H9 (cell line): ENCODE measurements around the gene GDNF. TPM values are rescaled to one million over a fixed set of nuclear protein-coding genes. Genes with fewer than 3 reads are reported as not detected.

Experiments
- DNase-seq: peaks from one replicate; pipeline ENCODE4 v3.0.0-alpha.2; 2017
- H2AFZ ChIP-seq: one replicate; pipeline ENCODE4 v1.6.1; 2013; ENCODE audit warnings: mild to moderate bottlenecking, low read length, control low read depth, moderate library complexity
- H2AK5ac ChIP-seq: 2 replicates; pipeline ENCODE4 v1.6.1; 2013; ENCODE audit warnings: low read length, control low read depth, mixed read lengths; ENCODE audit not compliant: insufficient read length
- H2BK120ac ChIP-seq: one replicate; pipeline ENCODE4 v1.6.1; 2013; ENCODE audit warnings: low read depth, mild to moderate bottlenecking, low read length, control low read depth, inconsistent platforms; ENCODE audit not compliant: poor library complexity, severe bottlenecking
- H2BK12ac ChIP-seq: 2 replicates; pipeline ENCODE4 v1.6.1; 2013; ENCODE audit warnings: low read length, control low read depth, mixed read lengths, low read depth; ENCODE audit not compliant: insufficient read length
- H2BK15ac ChIP-seq: 2 replicates; pipeline ENCODE4 v1.6.1; 2013; ENCODE audit warnings: low read depth, low read length, control low read depth
- H2BK20ac ChIP-seq: one replicate; pipeline ENCODE4 v1.6.1; 2013; ENCODE audit warnings: low read depth, mild to moderate bottlenecking, low read length, control low read depth, inconsistent platforms; ENCODE audit not compliant: poor library complexity, severe bottlenecking
- H2BK5ac ChIP-seq: 2 replicates; pipeline ENCODE4 v1.6.1; 2013; ENCODE audit warnings: low read length, control low read depth, mixed read lengths; ENCODE audit not compliant: insufficient read length
- H3K14ac ChIP-seq: 2 replicates; pipeline ENCODE4 v1.6.1; 2013; ENCODE audit warnings: low read length, control low read depth; ENCODE audit not compliant: insufficient read depth
- H3K18ac ChIP-seq: 2 replicates; pipeline ENCODE4 v1.6.1; 2013; ENCODE audit warnings: low read depth, mild to moderate bottlenecking, mixed read lengths, low read length, control low read depth; ENCODE audit not compliant: insufficient read length
- H3K23ac ChIP-seq: 2 replicates; pipeline ENCODE4 v1.6.1; 2013; ENCODE audit warnings: low read length, control low read depth, mixed read lengths, low read depth; ENCODE audit not compliant: insufficient read length
- H3K23me2 ChIP-seq: 2 replicates; pipeline ENCODE4 v1.6.1; 2013; ENCODE audit warnings: low read depth, mild to moderate bottlenecking, mixed read lengths, low read length, control low read depth; ENCODE audit not compliant: insufficient read length, poor library complexity, severe bottlenecking
- H3K27ac ChIP-seq: 2 replicates; pipeline ENCODE4 v1.5.1; 2013; ENCODE audit warnings: low read length, control low read depth, mixed read lengths, low read depth; ENCODE audit not compliant: insufficient read length
- H3K27me3 ChIP-seq: 2 replicates; pipeline ENCODE4 v1.6.1; 2013; ENCODE audit warnings: low read length, control low read depth, inconsistent platforms; ENCODE audit not compliant: insufficient read depth
- H3K4ac ChIP-seq: 2 replicates; pipeline ENCODE4 v1.6.1; 2013; ENCODE audit warnings: low read depth, mild to moderate bottlenecking, control low read depth, inconsistent platforms, low read length, moderate library complexity
- H3K4me1 ChIP-seq: 2 replicates; pipeline ENCODE4 v1.6.1; 2013; ENCODE audit warnings: low read length, control low read depth, inconsistent platforms; ENCODE audit not compliant: insufficient read depth
- H3K4me2 ChIP-seq: 2 replicates; pipeline ENCODE4 v1.6.1; 2013; ENCODE audit warnings: low read length, control low read depth, mixed read lengths; ENCODE audit not compliant: insufficient read length, insufficient read depth
- H3K56ac ChIP-seq: 2 replicates; pipeline ENCODE4 v1.6.1; 2013; ENCODE audit warnings: low read depth, mild to moderate bottlenecking, mixed read lengths, low read length, control low read depth; ENCODE audit not compliant: insufficient read length
- H3K79me1 ChIP-seq: 2 replicates; pipeline ENCODE4 v1.6.1; 2013; ENCODE audit warnings: low read depth, mild to moderate bottlenecking, moderate library complexity, low read length, control low read depth, inconsistent platforms; ENCODE audit not compliant: insufficient read depth, poor library complexity, severe bottlenecking
- H3K79me2 ChIP-seq: 2 replicates; pipeline ENCODE4 v1.6.1; 2013; ENCODE audit warnings: low read length, control low read depth, inconsistent platforms; ENCODE audit not compliant: insufficient read depth
- H3K9ac ChIP-seq: 2 replicates; pipeline ENCODE4 v1.6.1; 2013; ENCODE audit warnings: low read length, control low read depth, mixed read lengths; ENCODE audit not compliant: insufficient read length; ENCODE audit errors: extremely low read depth
- H3K9me3 ChIP-seq: one replicate; pipeline ENCODE4 v1.6.1; 2013; ENCODE audit warnings: low read depth, low read length, inconsistent platforms; ENCODE audit not compliant: control insufficient read depth
- H3T11ph ChIP-seq: one replicate; pipeline ENCODE4 v1.6.1; 2013; ENCODE audit warnings: mild to moderate bottlenecking, low read length, control low read depth, inconsistent platforms
- H4K20me1 ChIP-seq: one replicate; pipeline ENCODE4 v1.6.1; 2013; ENCODE audit not compliant: control insufficient read depth, insufficient read length, insufficient read depth
- H4K5ac ChIP-seq: 2 replicates; pipeline ENCODE4 v1.6.1; 2013; ENCODE audit warnings: low read depth, mild to moderate bottlenecking, mixed read lengths, low read length, control low read depth; ENCODE audit not compliant: insufficient read length
- H4K8ac ChIP-seq: replicated peaks from 2 replicates; pipeline ENCODE4 v1.6.1; 2013; ENCODE audit warnings: low read length, control low read depth, mixed read lengths, low read depth; ENCODE audit not compliant: insufficient read length
- H4K91ac ChIP-seq: 2 replicates; pipeline ENCODE4 v1.6.1; 2013; ENCODE audit warnings: low read depth, mild to moderate bottlenecking, moderate library complexity, mixed read lengths, low read length, control low read depth; ENCODE audit not compliant: insufficient read length
- H3K27ac Mint-ChIP-seq, 3 experiments: 2 replicates in 2 of 3; 3 replicates in 1 of 3; pipeline ENCODE4 v1.8.0; 2020 to 2021; ENCODE audit warnings: mixed read lengths in 3 of 3, mild to moderate bottlenecking in 1 of 3, moderate library complexity in 1 of 3
- H3K27me3 Mint-ChIP-seq: 2 replicates; pipeline ENCODE4 v1.8.0; 2021; ENCODE audit warnings: low read depth, mild to moderate bottlenecking, moderate library complexity, mixed read lengths
- H3K36me3 Mint-ChIP-seq, 3 experiments: 2 replicates in 2 of 3; 3 replicates in 1 of 3; pipeline ENCODE4 v1.8.0; 2020 to 2021; ENCODE audit warnings: low read depth in 3 of 3, mixed read lengths in 3 of 3; ENCODE audit not compliant: insufficient read depth in 1 of 3
- H3K4me1 Mint-ChIP-seq, 2 experiments: 2 replicates each; pipeline ENCODE4 v1.8.0; 2020; ENCODE audit warnings: mixed read lengths in 2 of 2
- H3K4me3 Mint-ChIP-seq, 2 experiments: 2 replicates in 1 of 2; 3 replicates in 1 of 2; pipeline ENCODE4 v1.8.0; 2020 to 2021; ENCODE audit warnings: mild to moderate bottlenecking in 2 of 2, mixed read lengths in 2 of 2, moderate library complexity in 1 of 2
- H3K9me3 Mint-ChIP-seq, 2 experiments: 2 replicates in 1 of 2; 3 replicates in 1 of 2; pipeline ENCODE4 v1.8.0; 2020; ENCODE audit warnings: mild to moderate bottlenecking in 2 of 2, mixed read lengths in 2 of 2, moderate library complexity in 1 of 2
- CTCF ChIP-seq: fragments of 200-600 bp; sonication (generic); conservative IDR thresholded peaks from 3 replicates; pipeline ENCODE4 v1.8.0; 2021; ENCODE audit warnings: antibody characterized with exemption, mild to moderate bottlenecking
- WGBS: extraction: QIAGEN DNeasy Blood & Tissue Kit; methylation state at CpG from one replicate; pipeline ENCODE4 v1.1.7; 2013; ENCODE audit warnings: missing lambda C conversion rate, low lambda C conversion rate, mixed read lengths; ENCODE audit not compliant: insufficient read length; ENCODE audit errors: extremely low coverage; 5-methylcytosine and 5-hydroxymethylcytosine counted together
- total RNA-seq: library from RNA; stranded (reverse); gene quantifications from 2 replicates; pipeline ENCODE4 v1.2.1, GENCODE V29; 2021

The GDNF gene
- total RNA-seq, 1 experiment from 2014 or later, result not detected

- H3K23ac ChIP-seq, result no peak overlapping the region
- H3K9me3 ChIP-seq, result no peaks in the 10 kb centered on the region
- H2BK20ac ChIP-seq, result no peak overlapping the region
- H4K5ac ChIP-seq, result no peak overlapping the region
- H4K8ac ChIP-seq, result no peak overlapping the region
- H3K4me2 ChIP-seq, result no peak overlapping the region
- H3K27me3 ChIP-seq, result no peaks in the 10 kb centered on the region
- H3K56ac ChIP-seq, result no peak overlapping the region
- no peak overlapping the region for H2BK15ac ChIP-seq
- Mint-ChIP-seq H3K4me1 (no peaks in the 10 kb centered on the region), H3K27me3 (peaks cover 2% of the 10 kb centered on the region; the same call in 1 of the 2 replicates), H3K36me3 (no peaks in the 10 kb centered on the region), H3K27ac (no peak overlapping the region), H3K9me3 (no peaks in the 10 kb centered on the region), H3K4me3 (no peak overlapping the region)
- no peak overlapping the region for H2AFZ ChIP-seq
- no peak overlapping the region for H2BK5ac ChIP-seq
- no peak overlapping the region for H4K91ac ChIP-seq
- no CpG with 5 or more reads among the region's 2 CpGs for WGBS
- no peak overlapping the region for H3K9ac ChIP-seq
- H4K20me1 ChIP-seq, result no peaks in the 10 kb centered on the region
- no peak overlapping the region for H3K18ac ChIP-seq
- no peak for TF ChIP-seq CTCF
- no peaks in the 10 kb centered on the region for H3K79me2 ChIP-seq
- H2BK120ac ChIP-seq, result no peak overlapping the region
- no peaks in the 10 kb centered on the region for H3K79me1 ChIP-seq
- H3K23me2 ChIP-seq, result no peaks in the 10 kb centered on the region
- no peak overlapping the region for H2AK5ac ChIP-seq
- no peak overlapping the region for H3K14ac ChIP-seq
- no peak for DNase-seq
- H2BK12ac ChIP-seq, result no peak overlapping the region
- no peaks in the 10 kb centered on the region for H3K4me1 ChIP-seq
- H3T11ph ChIP-seq, result no peak overlapping the region
- H3K4ac ChIP-seq, result no peak overlapping the region
- no peak overlapping the region for H3K27ac ChIP-seq
Measured at GRCh38 chr5:37869216-37869615, 29.4 kb upstream of the GDNF start.
